Measurements from ENCODE around the gene C2orf92. TPM values are rescaled to one million over a fixed set of nuclear protein-coding genes. Genes with fewer than 3 reads are reported as not detected.
"Not testable (repeated sequence)": the region's sequence is repeated elsewhere in the genome, so short reads cannot be mapped to it uniquely, and the experiment has no call there.

C2orf92 gene
- total RNA-seq, 1 donor from 2014 or later = 15.6 TPM

GRCh38 chr2:97687235-97687634 is 17.7 kb downstream of the C2orf92 start:
- intact Hi-C loops (cut with micrococcal nuclease) = not testable (repeated sequence)

DNA sequence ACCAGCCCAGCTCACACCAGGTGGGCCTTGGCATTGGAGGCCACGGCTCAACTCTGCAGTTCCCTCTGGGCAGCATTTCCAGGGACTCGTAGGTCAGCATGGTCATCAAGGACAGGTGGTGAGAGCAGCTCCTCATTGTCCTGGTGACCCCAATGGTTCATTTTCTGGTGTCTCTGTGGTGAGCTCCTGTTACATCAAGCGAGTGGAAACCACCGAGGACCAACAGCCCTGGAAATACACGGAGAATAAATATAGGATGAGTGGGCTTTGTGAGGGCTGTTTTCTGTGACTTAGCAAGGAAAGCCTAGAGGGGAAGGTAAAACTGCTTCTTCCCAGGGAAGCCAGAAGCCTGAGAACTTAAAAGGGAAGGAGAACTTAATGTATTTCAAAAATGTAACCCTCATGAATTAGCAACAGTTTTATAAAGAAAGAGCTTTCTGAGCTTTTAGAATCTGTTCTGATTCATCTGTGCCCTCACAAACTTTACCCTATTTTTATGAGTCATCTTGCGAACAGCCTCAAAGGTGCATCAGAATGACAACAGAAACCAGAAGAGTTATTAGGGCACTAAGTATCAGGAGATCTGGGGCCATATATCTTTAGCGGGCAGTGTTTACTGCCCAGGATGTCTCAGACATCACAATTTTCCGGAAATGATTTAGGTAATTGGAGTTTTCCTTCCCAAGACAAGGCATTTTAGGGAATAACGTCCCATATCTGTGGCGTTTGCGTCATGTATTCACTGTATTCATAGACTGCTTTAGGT is 18.7 kb downstream of the C2orf92 start:
- intact Hi-C loops (cut with micrococcal nuclease) = no loop called here

- intact Hi-C loops (cut with micrococcal nuclease) = no loop called here
Measured at GRCh38 chr2:97691166-97691565, 21.7 kb downstream of the C2orf92 start.

DNA sequence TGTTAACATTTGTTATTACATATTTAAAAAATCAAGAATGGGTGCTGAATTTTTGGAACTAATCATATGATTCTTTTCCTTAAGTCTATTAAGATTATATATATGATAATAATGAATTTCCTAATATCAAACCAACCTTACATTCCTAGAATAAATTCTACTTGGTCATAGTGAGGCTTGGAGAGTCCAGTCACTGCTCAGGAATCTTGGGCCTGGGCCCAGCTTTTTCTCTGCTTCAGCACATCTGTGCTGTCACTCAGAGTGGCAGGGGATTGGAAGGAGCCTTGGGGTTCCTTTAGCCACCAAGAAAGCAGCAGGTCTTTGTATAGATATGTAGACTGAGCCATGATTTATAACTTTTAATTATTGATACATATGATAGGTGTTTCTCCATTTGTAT is 24.0 kb downstream of the C2orf92 start:
- intact Hi-C loops (cut with micrococcal nuclease) = no loop called here

- intact Hi-C loops (cut with micrococcal nuclease) = no loop called here
Measured at GRCh38 chr2:97695744-97696143, 26.2 kb downstream of the C2orf92 start.

DNA sequence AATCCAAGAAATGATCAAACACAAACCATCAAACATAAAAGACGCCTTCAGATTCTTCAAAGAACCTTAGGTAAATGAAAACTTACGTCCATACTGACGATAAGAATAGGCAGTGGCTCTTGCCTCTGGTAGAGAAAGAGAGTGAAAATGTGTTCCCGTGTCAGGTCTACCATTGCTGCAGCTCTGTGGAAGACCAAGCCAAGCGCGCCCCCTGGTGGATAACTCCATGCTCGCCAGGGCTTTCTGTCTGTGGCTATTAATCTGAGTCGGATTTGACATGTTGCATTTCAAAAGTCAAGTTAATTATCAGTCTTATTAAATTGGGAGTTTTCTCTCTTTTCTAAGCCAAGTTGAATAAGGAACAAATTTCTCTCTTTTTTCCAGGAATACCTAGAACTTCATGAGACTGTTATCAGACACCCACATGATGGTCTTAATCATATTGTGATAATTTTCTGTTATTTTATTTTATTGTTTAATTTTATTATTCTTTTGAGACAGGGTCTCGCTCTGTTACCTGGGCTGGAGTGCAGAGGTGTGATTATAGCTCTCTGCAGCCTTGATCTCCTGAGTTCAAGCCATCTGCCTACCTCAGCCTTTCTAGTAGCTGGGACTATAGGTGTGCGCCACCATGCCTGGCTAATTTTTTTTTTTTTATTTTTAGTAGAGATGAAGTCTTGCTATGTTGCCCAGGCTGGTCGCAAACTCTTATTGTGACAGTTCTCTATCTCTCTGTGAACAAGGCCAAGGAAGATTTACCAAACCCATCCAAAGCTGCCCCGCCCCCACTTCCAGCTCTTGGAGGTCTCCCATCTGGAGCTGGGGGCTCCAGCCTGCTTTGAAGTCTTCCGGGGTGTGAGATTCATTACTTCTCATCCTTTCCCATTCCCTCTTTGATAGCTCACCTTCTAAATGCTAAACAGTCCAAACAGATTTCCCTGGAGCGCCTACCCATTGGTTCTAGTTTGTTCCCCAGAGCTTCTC is 28.0 kb downstream of the C2orf92 start:
- intact Hi-C loops (cut with micrococcal nuclease) = loop anchor here (1.0 kb wide), 3 partner anchors 33 to 107 kb away; partner anchors contain the start of gene ACTR1B

DNA sequence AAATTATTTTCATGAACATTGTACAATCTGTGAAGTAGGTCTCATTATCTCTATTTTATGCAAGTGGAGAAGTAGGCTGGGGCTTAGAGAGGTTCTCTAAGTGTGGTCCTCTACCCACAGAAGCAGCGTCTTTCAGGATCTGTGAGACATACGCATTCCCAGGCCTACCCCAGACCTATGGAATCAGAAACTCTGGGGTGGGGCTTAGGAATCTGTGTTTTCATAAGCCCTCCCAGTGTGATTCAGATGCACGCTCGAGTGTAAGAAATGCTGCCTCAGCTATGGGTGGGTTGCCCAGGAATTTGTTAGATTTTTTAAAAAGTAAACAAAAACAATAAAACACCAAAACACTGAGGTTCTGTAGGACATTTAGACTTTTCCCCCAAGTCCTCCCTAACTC is 29.0 kb downstream of the C2orf92 start:
- intact Hi-C loops (cut with micrococcal nuclease) = no loop called here

GRCh38 chr2:97699765-97700444 is 30.4 kb downstream of the C2orf92 start:
- intact Hi-C loops (cut with micrococcal nuclease) = loop anchor here (1.0 kb wide), 2 partner anchors 48 to 685 kb away; no protein-coding TSS in a partner anchor

- intact Hi-C loops (cut with micrococcal nuclease) = no loop called here
Measured at GRCh38 chr2:97701186-97701585, 31.7 kb downstream of the C2orf92 start.

- intact Hi-C loops (cut with micrococcal nuclease) = no loop called here
Measured at GRCh38 chr2:97701851-97702465, 32.4 kb downstream of the C2orf92 start.

- intact Hi-C loops (cut with micrococcal nuclease) = no loop called here
Measured at GRCh38 chr2:97702731-97703470, 33.4 kb downstream of the C2orf92 start.

GRCh38 chr2:97703741-97704140 is 34.2 kb downstream of the C2orf92 start:
- intact Hi-C loops (cut with micrococcal nuclease) = no loop called here

DNA sequence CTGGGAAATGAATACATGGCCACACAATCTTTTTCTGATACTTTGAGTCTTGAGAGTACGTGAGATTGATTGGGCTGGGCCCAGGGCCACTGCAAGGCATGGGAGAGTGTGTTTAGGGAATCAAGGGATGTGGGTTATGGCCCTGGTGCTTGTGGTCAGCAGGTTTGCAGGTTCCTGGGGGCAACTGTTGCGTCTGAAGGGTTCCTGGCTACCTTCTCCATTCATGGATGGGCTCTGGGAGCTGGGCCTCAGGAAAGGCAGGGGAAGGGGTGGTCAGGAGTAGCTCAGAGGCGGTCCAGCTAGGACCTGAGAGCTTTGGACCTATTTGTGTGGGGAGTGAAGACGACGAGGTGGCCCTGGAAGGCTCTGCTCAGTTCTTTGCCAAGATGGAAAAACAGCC is 35.5 kb downstream of the C2orf92 start:
- intact Hi-C loops (cut with micrococcal nuclease) = no loop called here

DNA sequence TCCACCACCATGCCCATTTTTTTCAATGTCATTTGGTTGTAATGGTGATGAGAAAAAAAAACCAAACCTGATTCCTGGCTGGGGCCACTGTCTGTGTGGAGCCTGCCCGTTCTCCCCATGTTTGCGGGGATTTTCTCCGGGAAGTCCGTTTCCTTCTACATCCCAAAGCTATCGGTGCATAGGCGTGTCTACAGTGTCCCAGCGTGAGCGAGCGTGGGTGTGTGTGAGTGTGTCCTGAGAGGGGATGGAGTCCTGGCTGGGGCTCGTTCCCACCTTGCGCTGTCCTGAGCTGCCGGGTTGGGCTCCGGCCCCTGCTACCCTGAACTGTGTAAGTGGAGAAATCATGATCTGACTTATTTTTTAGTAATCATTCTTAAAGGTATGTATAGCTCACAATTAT is 36.6 kb downstream of the C2orf92 start:
- intact Hi-C loops (cut with micrococcal nuclease) = no loop called here

GRCh38 chr2:97706708-97707345 is 37.3 kb downstream of the C2orf92 start:
- intact Hi-C loops (cut with micrococcal nuclease) = no loop called here

DNA sequence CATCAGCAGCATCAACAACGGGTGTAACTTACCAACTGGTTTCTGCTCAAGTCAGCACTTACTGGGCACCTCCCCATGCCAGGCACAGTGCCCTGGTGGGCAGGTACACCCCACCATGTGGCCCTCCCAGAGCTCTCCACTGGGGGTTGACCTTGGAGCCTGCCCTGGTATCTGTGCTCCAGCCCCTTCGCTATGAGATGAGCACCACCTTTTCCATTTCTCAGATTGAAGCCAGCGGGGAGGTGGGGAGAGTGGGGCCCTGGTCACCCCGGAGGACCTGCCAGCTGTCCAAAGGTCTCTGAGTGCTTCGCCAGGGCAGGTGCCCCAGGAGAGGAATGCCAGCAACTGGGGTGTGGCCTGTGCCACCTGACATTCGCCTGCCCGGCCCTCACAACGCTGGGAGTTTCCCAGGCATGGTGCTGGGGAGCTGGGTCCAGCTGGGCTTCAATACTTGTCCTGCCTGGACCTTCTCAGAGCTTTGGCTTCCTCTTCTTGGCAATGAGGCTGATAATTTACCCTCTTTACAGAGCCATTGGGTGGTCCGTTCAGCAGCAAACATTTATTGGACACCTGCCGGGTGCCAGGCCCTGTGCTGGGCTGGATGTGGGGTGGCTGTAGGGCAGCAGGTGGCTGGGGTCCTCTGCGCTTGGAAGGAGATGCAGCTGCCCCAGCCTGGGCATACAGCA is 38.0 kb downstream of the C2orf92 start:
- intact Hi-C loops (cut with micrococcal nuclease) = no loop called here

DNA sequence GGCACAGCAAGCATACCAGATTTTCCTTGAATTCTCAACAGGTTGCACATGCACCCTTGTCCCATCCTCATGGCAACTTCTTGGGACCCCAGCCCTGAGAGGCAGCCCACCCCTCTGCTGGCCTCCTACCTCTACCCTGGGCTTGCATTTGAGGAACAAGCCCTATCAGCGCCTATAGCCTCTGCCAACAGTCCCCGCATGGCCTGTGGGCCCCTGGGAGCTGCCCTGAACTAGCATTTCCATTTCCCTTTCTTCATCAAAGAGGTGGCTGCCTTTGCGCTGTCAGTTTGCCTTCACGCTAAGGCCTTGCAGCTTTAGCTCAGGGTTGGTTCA is 38.5 kb downstream of the C2orf92 start:
- intact Hi-C loops (cut with micrococcal nuclease) = no loop called here

DNA sequence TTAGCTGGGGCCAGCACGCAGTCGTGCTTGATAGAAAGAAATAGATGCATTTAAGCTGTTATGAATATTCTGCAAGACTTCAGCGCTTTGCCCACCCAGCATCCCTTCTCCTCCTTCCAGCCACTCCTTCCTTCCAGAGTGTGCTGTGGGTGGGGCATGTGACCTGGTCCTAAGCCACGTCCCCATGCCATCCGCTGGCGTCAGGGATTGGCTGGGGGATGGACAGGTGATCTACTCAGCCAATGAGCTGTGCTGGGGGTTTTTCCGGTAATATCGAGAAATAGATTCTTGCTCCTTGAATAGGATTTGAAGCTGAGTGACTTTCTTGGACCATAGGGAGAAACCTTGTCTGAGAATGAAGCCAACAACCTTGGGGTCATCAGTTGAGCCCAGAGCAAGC is 39.1 kb downstream of the C2orf92 start:
- intact Hi-C loops (cut with micrococcal nuclease) = no loop called here

DNA sequence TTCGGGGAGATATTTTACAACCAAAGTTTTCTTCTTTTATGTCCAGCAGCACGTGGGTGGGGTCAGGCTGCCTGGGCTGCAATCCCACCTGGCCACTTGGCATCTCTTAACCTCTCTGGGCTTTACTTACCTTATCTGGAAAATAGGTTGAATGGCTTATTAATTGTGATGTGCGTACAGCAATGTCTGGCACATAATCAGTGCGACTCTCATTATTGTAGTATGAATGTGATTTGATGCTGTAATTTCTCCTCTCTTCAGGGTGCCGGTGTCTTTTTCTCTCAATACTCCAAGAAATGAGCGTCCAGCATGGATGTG is 41.8 kb downstream of the C2orf92 start:
- intact Hi-C loops (cut with micrococcal nuclease) = loop anchor here (5.0 to 10.0 kb wide), 4 partner anchors 373 to 1441 kb away; partner anchors contain the start of genes COA5, LIPT1, TSGA10 and UNC50

Measured in T-helper 1 cell treated with Interleukin-12 subunit alpha and Interleukin-12 subunit beta and Interleukin-4 antibody, amounts not matched to agents 30 ng/mL and 1 ng/mL, for 36 hours (primary cell).